ENCODE results near the gene RAB22A. TPM values are rescaled to one million over a fixed set of nuclear protein-coding genes. Genes with fewer than 3 reads are reported as not detected.

RAB22A gene
- total and polyA plus RNA-seq, 9 of the 15 experiments (the other 6 are each of a cell fraction or from before 2014, with no cell fraction given) = 1.1 to 8.0 (median 6.7) TPM

- no peak for TF ChIP-seq ZNF609 (CRISPR knock-in tag; IDR thresholded peaks at IDR 0.05; ENCODE audit: borderline replicate concordance)
- TF ChIP-seq ZNF695 (CRISPR knock-in tag; IDR thresholded peaks at IDR 0.05) = no peak
- no peak for TF ChIP-seq CBFB (CRISPR knock-in tag; IDR thresholded peaks at IDR 0.05)
- TF ChIP-seq ZZZ3 (IDR thresholded peaks at IDR 0.05) = no peak
- no peak; the same call in 1 of the 2 replicates for TF ChIP-seq GTF2A2 (tag; IDR thresholded peaks at IDR 0.05)
- TF ChIP-seq CUX1 (CRISPR knock-in tag; IDR thresholded peaks at IDR 0.05) = no peak
- no peak for TF ChIP-seq FOSL1 (tag; conservative IDR thresholded peaks at IDR 0.05)
- no peak for TF ChIP-seq RHOXF2B (CRISPR knock-in tag; conservative IDR thresholded peaks at IDR 0.05)
- 0 out of 2 replicates have a peak, but pooled peaks have one; percentile 21 for TF ChIP-seq STAT5A (IDR thresholded peaks at IDR 0.05; ENCODE audit: borderline replicate concordance, low read length)
- TF ChIP-seq ZNF282 (CRISPR knock-in tag; IDR thresholded peaks at IDR 0.05) = no peak
- peak; percentile 6 for TF ChIP-seq MEIS2 (IDR thresholded peaks at IDR 0.05; ENCODE audit: partially characterized antibody)
- TF ChIP-seq SMARCE1 (IDR thresholded peaks at IDR 0.05) = 0 out of 2 replicates have a peak, but pooled peaks have one; percentile 30
- TF ChIP-seq FOXM1 (IDR thresholded peaks at IDR 0.05; ENCODE audit: low read depth) = no peak
- no peak for TF ChIP-seq FOXM1 (CRISPR knock-in tag; IDR thresholded peaks at IDR 0.05; ENCODE audit: low read depth)
- TF ChIP-seq ETV1 (tag; conservative IDR thresholded peaks at IDR 0.05; ENCODE audit: low read depth) = peak; percentile 48
- no peak for TF ChIP-seq RFX1 (IDR thresholded peaks at IDR 0.05)
Measured at GRCh38 chr20:58374027-58374850, 64.7 kb downstream of the RAB22A start (continued).
